Measurements from ENCODE around the gene TMEM119. TPM values are rescaled to one million over a fixed set of nuclear protein-coding genes. Genes with fewer than 3 reads are reported as not detected.

The TMEM119 gene
- total RNA-seq, 1 donor from 2014 or later, result not detected

DNA sequence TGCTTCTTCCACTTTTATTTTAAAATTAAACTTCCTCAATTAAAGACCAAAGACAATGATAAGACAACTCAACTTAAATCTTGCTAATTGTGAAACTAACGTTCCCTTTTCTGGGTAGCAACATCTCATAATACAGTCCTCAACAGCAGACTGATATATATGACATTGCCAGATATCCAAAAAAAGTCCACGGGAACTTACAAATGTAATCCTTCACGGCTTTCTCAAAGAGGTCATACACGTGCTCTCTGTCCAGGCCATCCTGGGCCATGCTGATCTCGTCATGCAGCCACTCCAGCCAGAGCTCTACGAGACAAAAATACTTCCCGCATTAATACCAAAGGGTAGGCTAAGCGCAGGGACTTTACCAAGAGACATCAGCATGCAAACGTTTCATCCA, 50.2 kb downstream of the TMEM119 start:
- no peak for DNase-seq (ENCODE audit: extremely low read depth, low read depth, low spot score)

DNA sequence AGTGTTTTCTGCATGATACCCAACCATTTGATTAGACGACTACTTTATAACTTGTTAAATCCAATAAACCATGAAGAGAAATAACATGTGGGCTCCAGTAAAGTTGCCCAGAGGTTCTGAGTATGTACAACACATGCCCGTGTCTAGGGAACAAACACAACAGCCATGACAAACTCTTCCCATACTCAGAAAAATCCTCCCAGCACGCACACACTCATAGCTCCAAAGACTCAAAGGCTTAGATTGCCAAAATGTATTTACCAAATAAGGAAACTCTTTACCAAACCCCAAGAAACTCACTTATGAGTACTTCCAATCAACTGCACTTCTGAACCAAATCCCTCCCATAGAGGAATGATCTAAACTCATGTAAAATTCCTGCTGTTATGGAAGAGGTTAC, 54.2 kb downstream of the TMEM119 start:
- DNase-seq (ENCODE audit: extremely low read depth, low read depth, low spot score), result no peak

DNA sequence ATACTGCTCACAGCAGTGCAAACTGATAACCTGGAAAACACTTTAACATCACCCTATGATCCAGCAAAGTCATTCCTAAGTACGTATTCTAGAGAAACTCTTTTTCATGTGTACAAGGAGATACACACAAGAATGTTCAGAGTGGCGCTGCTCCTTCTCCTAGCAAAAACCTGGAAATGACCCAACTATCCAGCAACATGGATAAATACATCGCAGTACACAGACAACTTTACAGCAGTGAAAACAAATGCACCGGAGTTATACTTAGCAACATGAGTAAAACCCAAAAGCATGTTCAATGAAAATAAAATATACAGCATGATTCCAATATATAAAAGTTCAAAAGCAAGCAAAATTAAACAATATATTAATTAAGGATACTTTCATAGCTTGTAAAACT, 55.6 kb downstream of the TMEM119 start:
- no peak for DNase-seq (ENCODE audit: extremely low read depth, low read depth, low spot score)

Other genes with a start within 250 kb of the TMEM119 start
- 7.0 and 8.4 TPM in 2 replicates for gene FICD, start 82.8 kb downstream of the TMEM119 start, total RNA-seq
- 25.9 and 54.7 TPM in 2 replicates for gene SART3, start 36.9 kb downstream of the TMEM119 start, total RNA-seq
- 106 and 164 TPM in 2 replicates for gene ISCU, start 35.5 kb downstream of the TMEM119 start, total RNA-seq
- 0.48 and 0.58 TPM in 2 replicates for gene SELPLG, start 35.8 kb upstream of the TMEM119 start, total RNA-seq
- 167 and 291 TPM in 2 replicates for gene CORO1C, start 133.4 kb upstream of the TMEM119 start, total RNA-seq